Lower leg skin (tissue), 3 donors: ENCODE data around the gene UPK3BL2.
"Not testable (repeated sequence)": the region's sequence is repeated elsewhere in the genome, so short reads cannot be mapped to it uniquely, and the experiment has no call there.

ENCODE experiments used
- CTCF ChIP-seq, 3 donors: fragments of 450-650 bp; IDR thresholded peaks; one replicate each; pipeline ENCODE4 v1.5.1; 2016; ENCODE audit warnings: antibody characterized with exemption in 3 of 3, mild to moderate bottlenecking in 3 of 3, moderate library complexity in 2 of 3
- POLR2A ChIP-seq, 2 donors: fragments of 450-650 bp; IDR thresholded peaks; one replicate each; pipeline ENCODE4 v1.6.1; 2016 to 2017; ENCODE audit warnings: antibody characterized with exemption in 2 of 2, mild to moderate bottlenecking in 1 of 2, moderate library complexity in 1 of 2

GRCh38 chr7:102589857-102590256 lies 46.4 kb upstream of the UPK3BL2 start:
- TF ChIP-seq CTCF, POLR2A (IDR thresholded peaks at IDR 0.05): not testable (repeated sequence)
